OCI-LY1 (cell line): ENCODE results near the gene SLC39A11.

Experiments used
- H2AFZ ChIP-seq: fragments of 200-600 bp; sonication (generic), shearing (Covaris generic); 2 replicates; pipeline ENCODE4 v1.6.0; 2014; ENCODE audit warnings: antibody characterized with exemption, mild to moderate bottlenecking, low read length
- H3F3A ChIP-seq: fragments of 200-600 bp; sonication (generic), shearing (Covaris generic); 2 replicates; pipeline ENCODE4 v1.6.0; 2014; ENCODE audit warnings: mild to moderate bottlenecking, antibody characterized with exemption, low read length, moderate library complexity; ENCODE audit not compliant: insufficient read depth
- H3K27ac ChIP-seq: fragments of 200-600 bp; sonication (generic); 2 replicates; pipeline ENCODE4 v1.5.1; 2014; ENCODE audit warnings: low read length, mixed run types, mild to moderate bottlenecking, low read depth; ENCODE audit not compliant: poor library complexity, severe bottlenecking
- H3K27me3 ChIP-seq: fragments of 200-600 bp; sonication (generic); 2 replicates; pipeline ENCODE4 v1.6.0; 2014; ENCODE audit warnings: antibody characterized with exemption, mild to moderate bottlenecking, low read length, moderate library complexity; ENCODE audit not compliant: insufficient read depth
- H3K36me3 ChIP-seq: fragments of 200-600 bp; sonication (generic); 2 replicates; pipeline ENCODE4 v1.6.1; 2014; ENCODE audit warnings: mild to moderate bottlenecking, antibody characterized with exemption, low read length, moderate library complexity, mixed read lengths; ENCODE audit not compliant: insufficient read depth
- H3K4me1 ChIP-seq: fragments of 200-600 bp; sonication (generic); 2 replicates; pipeline ENCODE4 v1.5.1; 2014; ENCODE audit warnings: mild to moderate bottlenecking, low read length, moderate library complexity; ENCODE audit not compliant: insufficient read depth, severe bottlenecking
- H3K4me2 ChIP-seq: fragments of 200-600 bp; sonication (generic), shearing (Covaris generic); 2 replicates; pipeline ENCODE4 v1.6.1; 2014; ENCODE audit warnings: low read length
- H3K4me3 ChIP-seq: fragments of 200-600 bp; sonication (generic); 2 replicates; pipeline ENCODE4 v1.5.1; 2014; ENCODE audit warnings: low read length, low read depth, mild to moderate bottlenecking, mixed read lengths; ENCODE audit not compliant: poor library complexity, severe bottlenecking
- H3K79me2 ChIP-seq: fragments of 200-600 bp; shearing (Covaris generic); 2 replicates; pipeline ENCODE4 v1.6.1; 2016; ENCODE audit warnings: mixed run types, low read length, mixed read lengths; ENCODE audit not compliant: insufficient read depth
- H3K9ac ChIP-seq: fragments of 200-600 bp; sonication (generic), shearing (Covaris generic); 2 replicates; pipeline ENCODE4 v1.6.1; 2014; ENCODE audit warnings: mild to moderate bottlenecking, low read length, mixed read lengths
- H3K9me2 ChIP-seq: fragments of 200-600 bp; sonication (generic), shearing (Covaris generic); 2 replicates; pipeline ENCODE4 v1.6.1; 2014; ENCODE audit warnings: low read depth, mild to moderate bottlenecking, low read length, mixed read lengths
- H3K9me3 ChIP-seq: fragments of 200-600 bp; shearing (Covaris generic); 2 replicates; pipeline ENCODE4 v1.6.1; 2014; ENCODE audit warnings: low read length, mixed read lengths
- H4K20me1 ChIP-seq: fragments of 200-600 bp; sonication (generic), shearing (Covaris generic); 2 replicates; pipeline ENCODE4 v1.6.0; 2016; ENCODE audit warnings: mild to moderate bottlenecking, low read length; ENCODE audit not compliant: insufficient read depth
- EZH2 ChIP-seq: fragments of 200-600 bp; sonication (generic), shearing (Covaris generic); IDR thresholded peaks from 2 replicates; pipeline ENCODE4 v1.8.0; 2017; ENCODE audit warnings: borderline replicate concordance, mixed run types, mild to moderate bottlenecking, antibody characterized with exemption, low read length, moderate library complexity, mixed read lengths
- TF ChIP-seq, protein P1 (sequence below): fragments of 200-600 bp; sonication (generic), shearing (Covaris generic); IDR thresholded peaks from 2 replicates; pipeline ENCODE4 v1.5.1; 2017; ENCODE audit warnings: mild to moderate bottlenecking, antibody characterized with exemption, low read length, moderate library complexity, mixed read lengths

SLC39A11 gene

GRCh38 chr17:72754513-72754912 lies 338.0 kb downstream of the SLC39A11 start:
- H3K36me3 ChIP-seq, result no peaks in the 10 kb centered on the region
- no peaks in the 10 kb centered on the region for H3K4me1 ChIP-seq
- H3K4me3 ChIP-seq, result no peak overlapping the region
- no peaks in the 10 kb centered on the region for H4K20me1 ChIP-seq
- no peak overlapping the region for H3K9ac ChIP-seq
- no peak overlapping the region for H3K27ac ChIP-seq
- no peaks in the 10 kb centered on the region for H3K9me3 ChIP-seq
- H3K9me2 ChIP-seq, result no peaks in the 10 kb centered on the region
- no peak overlapping the region for H2AFZ ChIP-seq
- H3K27me3 ChIP-seq, result no peaks in the 10 kb centered on the region
- no peak overlapping the region for H3K4me2 ChIP-seq
- no peaks in the 10 kb centered on the region for H3F3A ChIP-seq
- no peak for TF ChIP-seq EZH2
- TF ChIP-seq, protein P1, sequence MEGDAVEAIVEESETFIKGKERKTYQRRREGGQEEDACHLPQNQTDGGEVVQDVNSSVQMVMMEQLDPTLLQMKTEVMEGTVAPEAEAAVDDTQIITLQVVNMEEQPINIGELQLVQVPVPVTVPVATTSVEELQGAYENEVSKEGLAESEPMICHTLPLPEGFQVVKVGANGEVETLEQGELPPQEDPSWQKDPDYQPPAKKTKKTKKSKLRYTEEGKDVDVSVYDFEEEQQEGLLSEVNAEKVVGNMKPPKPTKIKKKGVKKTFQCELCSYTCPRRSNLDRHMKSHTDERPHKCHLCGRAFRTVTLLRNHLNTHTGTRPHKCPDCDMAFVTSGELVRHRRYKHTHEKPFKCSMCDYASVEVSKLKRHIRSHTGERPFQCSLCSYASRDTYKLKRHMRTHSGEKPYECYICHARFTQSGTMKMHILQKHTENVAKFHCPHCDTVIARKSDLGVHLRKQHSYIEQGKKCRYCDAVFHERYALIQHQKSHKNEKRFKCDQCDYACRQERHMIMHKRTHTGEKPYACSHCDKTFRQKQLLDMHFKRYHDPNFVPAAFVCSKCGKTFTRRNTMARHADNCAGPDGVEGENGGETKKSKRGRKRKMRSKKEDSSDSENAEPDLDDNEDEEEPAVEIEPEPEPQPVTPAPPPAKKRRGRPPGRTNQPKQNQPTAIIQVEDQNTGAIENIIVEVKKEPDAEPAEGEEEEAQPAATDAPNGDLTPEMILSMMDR, result no peak
- no peaks in the 10 kb centered on the region for H3K79me2 ChIP-seq

GRCh38 chr17:72751746-72752145 lies 340.7 kb downstream of the SLC39A11 start:
- Histone ChIP-seq H3K4me3 (no peak overlapping the region), H3K9me2 (no peaks in the 10 kb centered on the region), H3K27me3 (no peaks in the 10 kb centered on the region), H4K20me1 (no peaks in the 10 kb centered on the region), H2AFZ (no peak overlapping the region), H3K4me1 (no peaks in the 10 kb centered on the region), H3K9me3 (no peaks in the 10 kb centered on the region), H3K27ac (no peak overlapping the region), H3F3A (no peaks in the 10 kb centered on the region), H3K9ac (no peak overlapping the region), H3K4me2 (no peak overlapping the region), H3K79me2 (no peaks in the 10 kb centered on the region), H3K36me3 (no peaks in the 10 kb centered on the region)
- no peak for TF ChIP-seq EZH2
- TF ChIP-seq, protein P1, result no peak

DNA sequence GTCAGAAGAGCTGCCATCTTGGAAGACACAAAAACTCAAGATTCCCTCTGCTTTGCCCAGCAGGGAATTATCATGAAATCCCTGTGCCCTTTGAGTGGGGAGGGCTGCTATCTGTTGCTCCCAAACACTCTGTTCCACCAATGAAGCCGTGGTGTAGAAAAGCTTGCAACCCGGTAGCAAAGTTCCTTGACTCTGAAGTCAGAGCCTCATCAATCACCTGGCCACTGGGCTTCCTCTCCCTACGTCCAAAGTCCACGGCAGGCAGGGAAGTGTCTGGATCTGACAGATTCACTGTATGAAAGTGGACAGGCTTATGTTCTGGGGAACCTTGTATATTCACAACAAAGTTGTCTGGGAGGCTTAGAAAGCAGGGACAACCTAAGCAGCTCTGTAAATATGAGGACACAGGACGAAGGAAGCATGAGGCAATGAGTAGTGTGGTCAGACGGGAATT lies 343.3 kb downstream of the SLC39A11 start:
- Histone ChIP-seq H3K4me3 (no peak overlapping the region), H3K9ac (no peak overlapping the region), H3K9me3 (no peaks in the 10 kb centered on the region), H3K79me2 (no peaks in the 10 kb centered on the region), H3K4me1 (no peaks in the 10 kb centered on the region), H3F3A (no peaks in the 10 kb centered on the region), H3K27ac (no peak overlapping the region), H3K4me2 (no peak overlapping the region), H2AFZ (no peak overlapping the region), H3K27me3 (no peaks in the 10 kb centered on the region), H4K20me1 (no peaks in the 10 kb centered on the region), H3K36me3 (no peaks in the 10 kb centered on the region), H3K9me2 (no peaks in the 10 kb centered on the region)
- no peak for TF ChIP-seq EZH2
- TF ChIP-seq, protein P1, result no peak
